Activated B cell treated with CpG ODN at 0.5 μM for 24 hours (primary cell): ENCODE results near the gene IPO11. TPM values are rescaled to one million over a fixed set of nuclear protein-coding genes. Genes with fewer than 3 reads are reported as not detected.

ENCODE experiments used
- ATAC-seq: fragments of 200-7000 bp; cut with Tn5 transposase; one replicate; pipeline ENCODE4 v1.10.0; 2021; ENCODE audit warnings: low read depth, mild to moderate bottlenecking, moderate library complexity
- CTCF ChIA-PET: fragments of 350-600 bp; sonication (Branson Sonifier 250); formaldehyde crosslinking; loops from one replicate; lab custom pipeline; 2021; ENCODE audit warnings: antibody characterized with exemption; lab: Charles Lee
- POLR2A ChIA-PET: fragments of 350-600 bp; sonication (Branson Sonifier 250); formaldehyde crosslinking; loops from one replicate; lab custom pipeline; 2021; ENCODE audit warnings: antibody characterized with exemption; lab: Charles Lee
- DNase-seq: peaks from one replicate; pipeline ENCODE4 v3.0.0; 2022
- H3K27ac Mint-ChIP-seq: one replicate; pipeline ENCODE4 v1.8.0; 2020; ENCODE audit warnings: mixed read lengths
- H3K27me3 Mint-ChIP-seq: one replicate; pipeline ENCODE4 v1.8.0; 2021; ENCODE audit warnings: mixed read lengths
- H3K36me3 Mint-ChIP-seq: one replicate; pipeline ENCODE4 v1.8.0; 2021; ENCODE audit warnings: low read depth, mixed read lengths
- H3K4me1 Mint-ChIP-seq: one replicate; pipeline ENCODE4 v1.8.0; 2021; ENCODE audit warnings: mixed read lengths
- H3K4me3 Mint-ChIP-seq: one replicate; pipeline ENCODE4 v1.8.0; 2020; ENCODE audit warnings: mild to moderate bottlenecking, mixed read lengths
- H3K9me3 Mint-ChIP-seq: one replicate; pipeline ENCODE4 v1.8.0; 2020; ENCODE audit warnings: mixed read lengths
- CTCF ChIP-seq: fragments of 200-600 bp; IDR thresholded peaks from one replicate; pipeline ENCODE4 v1.8.0; 2022; ENCODE audit warnings: antibody characterized with exemption, mild to moderate bottlenecking
- intact Hi-C: fragments of 100-400 bp; cut with micrococcal nuclease; formaldehyde crosslinking; loops from one replicate; pipeline ENCODE4 v1.15.1; 2024
- total RNA-seq: library from RNA; stranded (reverse); gene quantifications from 2 replicates; pipeline ENCODE4 v1.2.3, GENCODE V29; 2022

Gene IPO11
- total RNA-seq, 1 donor from 2014 or later: 32.9 TPM

- ATAC-seq (no peak), DNase-seq (no peak)
- Mint-ChIP-seq H3K9me3 (no peaks in the 10 kb centered on the region), H3K36me3 (peaks cover 13% of the 10 kb centered on the region), H3K27me3 (no peaks in the 10 kb centered on the region), H3K4me3 (no peak overlapping the region), H3K4me1 (peaks cover 10% of the 10 kb centered on the region), H3K27ac (no peak overlapping the region)
- no peak for TF ChIP-seq CTCF
- ChIA-PET POLR2A (interaction anchor here (1.5 kb wide), 1 partner anchor 15 kb away, joined by 4 read pairs; the partner anchor contains the start of gene DIMT1), CTCF (no interaction called here)
- intact Hi-C loops: no loop called here
Observed at GRCh38 chr5:62418462-62419076, 6.0 kb downstream of the IPO11 start.

GRCh38 chr5:62419609-62420008 lies 7.0 kb downstream of the IPO11 start:
- intact Hi-C loops: no loop called here
- TF ChIP-seq CTCF: no peak
- peaks cover 15% of the 10 kb centered on the region for H3K36me3 Mint-ChIP-seq
- no peaks in the 10 kb centered on the region for H3K27me3 Mint-ChIP-seq
- no peaks in the 10 kb centered on the region for H3K9me3 Mint-ChIP-seq
- H3K4me1 Mint-ChIP-seq: peaks cover 6% of the 10 kb centered on the region
- DNase-seq (no peak), ATAC-seq (no peak)
- no peak overlapping the region for H3K27ac Mint-ChIP-seq
- H3K4me3 Mint-ChIP-seq: no peak overlapping the region
- ChIA-PET POLR2A (no interaction called here), CTCF (no interaction called here)

GRCh38 chr5:62421414-62421813 lies 8.9 kb downstream of the IPO11 start:
- intact Hi-C loops: no loop called here
- POLR2A ChIA-PET: interaction anchor here (0.8 kb wide), 1 partner anchor 18 kb away, joined by 4 read pairs; the partner anchor contains the start of gene DIMT1
- no peaks in the 10 kb centered on the region for H3K9me3 Mint-ChIP-seq
- DNase-seq: no peak
- TF ChIP-seq CTCF: no peak
- CTCF ChIA-PET: no interaction called here
- no peaks in the 10 kb centered on the region for H3K27me3 Mint-ChIP-seq
- ATAC-seq: no peak
- H3K4me3 Mint-ChIP-seq: no peak overlapping the region
- no peak overlapping the region for H3K27ac Mint-ChIP-seq
- peaks cover 17% of the 10 kb centered on the region for H3K36me3 Mint-ChIP-seq
- peaks cover 6% of the 10 kb centered on the region for H3K4me1 Mint-ChIP-seq

GRCh38 chr5:62424763-62425162 lies 12.2 kb downstream of the IPO11 start:
- H3K36me3 Mint-ChIP-seq: peaks cover 16% of the 10 kb centered on the region
- POLR2A ChIA-PET: interaction anchor here (0.8 kb wide), 1 partner anchor 40 kb away, joined by 3 read pairs; no protein-coding TSS in a partner anchor
- H3K27me3 Mint-ChIP-seq: no peaks in the 10 kb centered on the region
- no peak overlapping the region for H3K4me3 Mint-ChIP-seq
- peaks cover 3% of the 10 kb centered on the region for H3K4me1 Mint-ChIP-seq
- no peak for ATAC-seq
- CTCF ChIA-PET: no interaction called here
- no peak overlapping the region for H3K27ac Mint-ChIP-seq
- no peak for TF ChIP-seq CTCF
- DNase-seq: no peak
- H3K9me3 Mint-ChIP-seq: no peaks in the 10 kb centered on the region
- intact Hi-C loops: no loop called here

- no peak for ATAC-seq
- Mint-ChIP-seq H3K36me3 (peaks cover 15% of the 10 kb centered on the region), H3K9me3 (no peaks in the 10 kb centered on the region), H3K4me1 (no peaks in the 10 kb centered on the region), H3K27me3 (no peaks in the 10 kb centered on the region), H3K4me3 (no peak overlapping the region), H3K27ac (no peak overlapping the region)
- intact Hi-C loops: no loop called here
- POLR2A ChIA-PET: interaction anchor here (0.6 kb wide), 1 partner anchor 38 kb away, joined by 3 read pairs; no protein-coding TSS in a partner anchor
- no peak for TF ChIP-seq CTCF
- CTCF ChIA-PET: interaction anchor here (1.3 kb wide), 1 partner anchor 28 kb away, joined by 3 read pairs; no protein-coding TSS in a partner anchor
- no peak for DNase-seq
Observed at GRCh38 chr5:62431735-62432620, 19.4 kb downstream of the IPO11 start.
